Activated CD8-positive, alpha-beta T cell treated with anti-CD3 and anti-CD28 coated beads for 36 hours (primary cell): ENCODE data around the gene CDKN2B. TPM values are rescaled to one million over a fixed set of nuclear protein-coding genes. Genes with fewer than 3 reads are reported as not detected.

Source experiments
- ATAC-seq: fragments of 200-7000 bp; cut with Tn5 transposase; one replicate; pipeline ENCODE4 v1.10.0; 2021; ENCODE audit warnings: mild to moderate bottlenecking, moderate library complexity
- CTCF ChIA-PET: fragments of 350-600 bp; sonication (Branson Sonifier 250); formaldehyde crosslinking; loops from one replicate; lab custom pipeline; 2021; ENCODE audit warnings: antibody characterized with exemption; lab: Charles Lee
- POLR2A ChIA-PET: fragments of 350-600 bp; sonication (Branson Sonifier 250); formaldehyde crosslinking; loops from one replicate; lab custom pipeline; 2021; ENCODE audit warnings: antibody characterized with exemption; lab: Charles Lee
- DNase-seq: peaks from one replicate; pipeline ENCODE4 v3.0.0-alpha.2; 2020
- H3K27ac Mint-ChIP-seq: one replicate; pipeline ENCODE4 v1.8.0; 2021; ENCODE audit warnings: mild to moderate bottlenecking, mixed read lengths
- H3K27me3 Mint-ChIP-seq: one replicate; pipeline ENCODE4 v1.8.0; 2021; ENCODE audit warnings: mixed read lengths
- H3K36me3 Mint-ChIP-seq: one replicate; pipeline ENCODE4 v1.8.0; 2021; ENCODE audit warnings: low read depth, mixed read lengths
- H3K4me1 Mint-ChIP-seq: one replicate; pipeline ENCODE4 v1.8.0; 2021; ENCODE audit warnings: low read depth, mixed read lengths
- H3K4me3 Mint-ChIP-seq: one replicate; pipeline ENCODE4 v1.8.0; 2021; ENCODE audit warnings: mild to moderate bottlenecking, moderate library complexity, mixed read lengths
- H3K9me3 Mint-ChIP-seq: one replicate; pipeline ENCODE4 v1.8.0; 2021; ENCODE audit warnings: mixed read lengths
- intact Hi-C: fragments of 100-400 bp; cut with micrococcal nuclease; formaldehyde crosslinking; loops from one replicate; pipeline ENCODE4 v1.10.0; 2022
- total RNA-seq, 2 experiments: library from RNA; stranded (reverse); gene quantifications; one replicate each; pipeline ENCODE4 v1.2.3, GENCODE V29; 2021
- TF ChIP-seq, protein P1 (sequence below): fragments of 200-600 bp; IDR thresholded peaks from one replicate; pipeline ENCODE4 v1.8.0; 2022; ENCODE audit warnings: antibody characterized with exemption, mild to moderate bottlenecking

Gene CDKN2B
- total RNA-seq, 2 experiments from 2014 or later, result not detected

DNA sequence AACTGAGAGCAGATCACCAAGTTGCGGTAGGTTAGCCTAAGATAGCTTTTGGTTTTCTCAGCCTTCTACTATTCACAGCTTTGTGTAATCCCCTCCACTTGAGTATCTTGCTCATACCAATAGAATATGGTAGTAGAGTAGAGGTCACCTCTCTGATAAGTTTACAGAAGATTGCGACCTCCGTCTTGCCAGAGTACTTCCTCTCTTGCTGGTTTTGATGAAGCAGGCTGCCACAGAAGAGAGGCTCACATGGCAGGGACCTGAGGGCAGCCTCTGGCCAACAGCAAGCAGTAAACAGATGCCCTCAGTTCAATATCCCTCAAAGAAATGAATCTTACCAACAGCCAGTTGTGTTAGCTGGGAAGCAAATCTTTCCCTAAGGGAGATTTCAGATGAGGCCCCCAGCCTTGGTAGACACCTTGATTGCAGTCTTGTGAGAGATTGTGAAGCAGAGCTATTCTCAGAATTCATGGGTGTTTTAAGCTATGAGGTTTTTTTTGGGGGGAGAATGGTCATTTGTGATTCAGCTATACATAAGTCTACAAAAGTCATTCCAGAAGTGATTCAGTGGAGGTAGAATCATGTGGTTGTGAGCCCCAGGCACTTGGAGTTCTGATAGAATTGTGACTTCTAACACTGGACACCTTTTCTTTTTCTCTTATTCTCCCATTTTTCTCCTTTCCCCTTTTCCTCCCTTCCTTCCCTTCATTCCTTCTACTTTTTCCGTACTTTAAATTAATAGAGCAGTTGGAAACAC lies 22.7 kb upstream of the CDKN2B start:
- no peak for ATAC-seq
- TF ChIP-seq, protein P1, sequence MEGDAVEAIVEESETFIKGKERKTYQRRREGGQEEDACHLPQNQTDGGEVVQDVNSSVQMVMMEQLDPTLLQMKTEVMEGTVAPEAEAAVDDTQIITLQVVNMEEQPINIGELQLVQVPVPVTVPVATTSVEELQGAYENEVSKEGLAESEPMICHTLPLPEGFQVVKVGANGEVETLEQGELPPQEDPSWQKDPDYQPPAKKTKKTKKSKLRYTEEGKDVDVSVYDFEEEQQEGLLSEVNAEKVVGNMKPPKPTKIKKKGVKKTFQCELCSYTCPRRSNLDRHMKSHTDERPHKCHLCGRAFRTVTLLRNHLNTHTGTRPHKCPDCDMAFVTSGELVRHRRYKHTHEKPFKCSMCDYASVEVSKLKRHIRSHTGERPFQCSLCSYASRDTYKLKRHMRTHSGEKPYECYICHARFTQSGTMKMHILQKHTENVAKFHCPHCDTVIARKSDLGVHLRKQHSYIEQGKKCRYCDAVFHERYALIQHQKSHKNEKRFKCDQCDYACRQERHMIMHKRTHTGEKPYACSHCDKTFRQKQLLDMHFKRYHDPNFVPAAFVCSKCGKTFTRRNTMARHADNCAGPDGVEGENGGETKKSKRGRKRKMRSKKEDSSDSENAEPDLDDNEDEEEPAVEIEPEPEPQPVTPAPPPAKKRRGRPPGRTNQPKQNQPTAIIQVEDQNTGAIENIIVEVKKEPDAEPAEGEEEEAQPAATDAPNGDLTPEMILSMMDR, result no peak
- DNase-seq, result no peak
- intact Hi-C loops, result no loop called here
- Mint-ChIP-seq H3K27me3 (peaks cover 1% of the 10 kb centered on the region), H3K36me3 (no peaks in the 10 kb centered on the region), H3K4me3 (no peak overlapping the region), H3K9me3 (no peaks in the 10 kb centered on the region), H3K27ac (no peak overlapping the region), H3K4me1 (peaks cover 6% of the 10 kb centered on the region)
- ChIA-PET POLR2A (no interaction called here), CTCF (interaction anchor here (0.9 to 3.1 kb wide), 5 partner anchors 23 to 218 kb away, joined by 3 to 13 read pairs (median 4); partner anchors contain the start of gene CDKN2B)

DNA sequence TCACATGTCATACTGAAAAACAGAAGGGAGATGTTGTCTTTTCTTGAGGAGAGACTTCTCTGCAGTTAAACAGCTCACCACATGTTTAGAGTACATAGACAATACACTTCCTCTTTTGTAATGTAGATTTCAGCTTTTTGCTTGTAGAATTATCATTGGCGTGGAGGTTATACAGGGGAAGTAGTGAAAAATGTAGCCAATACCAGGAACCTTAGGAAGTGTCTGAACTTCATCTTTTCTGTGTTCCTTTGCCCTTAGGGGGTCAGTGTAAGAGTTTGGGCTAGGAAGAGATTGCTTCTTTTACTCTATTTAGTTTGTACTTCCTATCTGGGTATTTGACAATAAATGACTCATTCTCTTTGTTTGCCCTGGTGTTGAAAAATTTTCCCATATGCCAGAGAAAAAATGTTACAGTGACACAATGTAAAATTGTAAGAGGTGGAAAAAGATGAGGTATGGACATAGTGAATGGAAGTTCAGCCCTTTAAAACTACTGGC lies 21.0 kb upstream of the CDKN2B start:
- DNase-seq, result no peak
- H3K27ac Mint-ChIP-seq, result no peak overlapping the region
- peaks cover 1% of the 10 kb centered on the region for H3K27me3 Mint-ChIP-seq
- ChIA-PET POLR2A (interaction anchor here (1.5 kb wide), 1 partner anchor 35 kb away, joined by 4 read pairs; the partner anchor contains the start of gene CDKN2B-AS1), CTCF (interaction anchor here (1.0 to 3.1 kb wide), 2 partner anchors 22 to 217 kb away, joined by 4 to 13 read pairs; partner anchors contain the start of gene CDKN2B)
- H3K9me3 Mint-ChIP-seq, result no peaks in the 10 kb centered on the region
- intact Hi-C loops, result no loop called here
- H3K4me3 Mint-ChIP-seq, result no peak overlapping the region
- no peaks in the 10 kb centered on the region for H3K4me1 Mint-ChIP-seq
- no peaks in the 10 kb centered on the region for H3K36me3 Mint-ChIP-seq
- TF ChIP-seq, protein P1, result no peak
- no peak for ATAC-seq

DNA sequence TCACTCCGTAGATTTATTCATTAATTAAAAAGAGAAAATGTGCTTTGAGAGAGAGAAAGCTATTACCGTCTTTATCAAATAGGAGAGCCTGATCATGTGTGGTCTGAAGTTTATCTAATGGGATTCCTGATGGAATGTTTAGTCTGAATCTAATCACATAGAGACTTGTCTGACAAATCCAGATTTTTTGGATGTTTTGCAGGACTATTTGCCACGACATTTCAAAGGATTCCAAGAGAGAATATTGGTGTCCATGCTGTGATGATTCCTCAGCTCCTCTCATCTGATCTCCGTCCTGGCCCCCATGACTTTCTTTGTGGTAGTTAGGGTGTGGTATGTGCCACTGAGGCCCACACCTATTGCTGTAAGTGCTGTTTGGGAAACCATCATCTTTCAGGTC lies 20.1 kb upstream of the CDKN2B start:
- H3K4me3 Mint-ChIP-seq, result no peak overlapping the region
- POLR2A ChIA-PET, result interaction anchor here (1.5 kb wide), 1 partner anchor 34 kb away, joined by 4 read pairs; the partner anchor contains the start of gene CDKN2B-AS1
- H3K4me1 Mint-ChIP-seq, result no peaks in the 10 kb centered on the region
- ATAC-seq (no peak), DNase-seq (no peak)
- intact Hi-C loops, result no loop called here
- no peak overlapping the region for H3K27ac Mint-ChIP-seq
- peaks cover 1% of the 10 kb centered on the region for H3K27me3 Mint-ChIP-seq
- CTCF ChIA-PET, result interaction anchor here (1.1 to 3.1 kb wide), 4 partner anchors 21 to 216 kb away, joined by 4 to 13 read pairs (median 6); partner anchors contain the start of genes CDKN2A, CDKN2B and CDKN2B-AS1
- no peaks in the 10 kb centered on the region for H3K36me3 Mint-ChIP-seq
- TF ChIP-seq, protein P1, result no peak
- H3K9me3 Mint-ChIP-seq, result no peaks in the 10 kb centered on the region

DNA sequence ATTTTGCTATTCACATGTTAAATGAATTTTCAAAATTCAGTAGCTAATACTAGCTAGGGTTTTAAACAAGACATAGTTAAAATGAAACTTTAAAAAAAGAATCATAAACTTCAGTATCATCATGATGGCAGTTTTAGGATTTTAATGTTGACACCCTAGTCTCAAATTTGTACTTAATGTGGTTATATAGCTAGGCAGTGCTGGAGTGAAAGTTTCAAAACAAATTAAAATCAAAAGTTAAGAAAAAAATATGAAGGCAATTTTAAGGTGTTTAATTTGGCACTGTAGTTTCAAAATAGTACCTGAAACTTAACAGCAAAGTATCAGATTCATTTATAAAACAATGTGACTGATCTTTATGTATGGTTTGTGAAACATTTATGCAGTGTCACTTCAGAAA lies 19.3 kb upstream of the CDKN2B start:
- CTCF ChIA-PET, result interaction anchor here (0.7 to 1.5 kb wide), 5 partner anchors 20 to 216 kb away, joined by 3 to 7 read pairs (median 4); partner anchors contain the start of genes CDKN2A, CDKN2B and CDKN2B-AS1
- TF ChIP-seq, protein P1, result no peak
- DNase-seq (no peak), ATAC-seq (no peak)
- no peaks in the 10 kb centered on the region for H3K9me3 Mint-ChIP-seq
- no peaks in the 10 kb centered on the region for H3K36me3 Mint-ChIP-seq
- H3K4me3 Mint-ChIP-seq, result no peak overlapping the region
- peaks cover 1% of the 10 kb centered on the region for H3K27me3 Mint-ChIP-seq
- intact Hi-C loops, result no loop called here
- no peaks in the 10 kb centered on the region for H3K4me1 Mint-ChIP-seq
- H3K27ac Mint-ChIP-seq, result no peak overlapping the region
- POLR2A ChIA-PET, result interaction anchor here (1.5 kb wide), 1 partner anchor 33 kb away, joined by 4 read pairs; the partner anchor contains the start of gene CDKN2B-AS1
